HG02970 (cell line): ENCODE results near the gene CYP4F11.
"Not testable (repeated sequence)": the region's sequence is repeated elsewhere in the genome, so short reads cannot be mapped to it uniquely, and the experiment has no call there.

Experiments
- ATAC-seq: cut with Tn5 transposase; IDR thresholded peaks from one replicate; pipeline ENCODE4 v1.9.1; 2021; ENCODE audit warnings: mild to moderate bottlenecking, moderate library complexity, moderate number of reproducible peaks; ENCODE audit not compliant: unreplicated experiment, low FRiP score

The CYP4F11 gene, protein sequence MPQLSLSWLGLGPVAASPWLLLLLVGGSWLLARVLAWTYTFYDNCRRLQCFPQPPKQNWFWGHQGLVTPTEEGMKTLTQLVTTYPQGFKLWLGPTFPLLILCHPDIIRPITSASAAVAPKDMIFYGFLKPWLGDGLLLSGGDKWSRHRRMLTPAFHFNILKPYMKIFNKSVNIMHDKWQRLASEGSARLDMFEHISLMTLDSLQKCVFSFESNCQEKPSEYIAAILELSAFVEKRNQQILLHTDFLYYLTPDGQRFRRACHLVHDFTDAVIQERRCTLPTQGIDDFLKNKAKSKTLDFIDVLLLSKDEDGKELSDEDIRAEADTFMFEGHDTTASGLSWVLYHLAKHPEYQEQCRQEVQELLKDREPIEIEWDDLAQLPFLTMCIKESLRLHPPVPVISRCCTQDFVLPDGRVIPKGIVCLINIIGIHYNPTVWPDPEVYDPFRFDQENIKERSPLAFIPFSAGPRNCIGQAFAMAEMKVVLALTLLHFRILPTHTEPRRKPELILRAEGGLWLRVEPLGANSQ

DNA sequence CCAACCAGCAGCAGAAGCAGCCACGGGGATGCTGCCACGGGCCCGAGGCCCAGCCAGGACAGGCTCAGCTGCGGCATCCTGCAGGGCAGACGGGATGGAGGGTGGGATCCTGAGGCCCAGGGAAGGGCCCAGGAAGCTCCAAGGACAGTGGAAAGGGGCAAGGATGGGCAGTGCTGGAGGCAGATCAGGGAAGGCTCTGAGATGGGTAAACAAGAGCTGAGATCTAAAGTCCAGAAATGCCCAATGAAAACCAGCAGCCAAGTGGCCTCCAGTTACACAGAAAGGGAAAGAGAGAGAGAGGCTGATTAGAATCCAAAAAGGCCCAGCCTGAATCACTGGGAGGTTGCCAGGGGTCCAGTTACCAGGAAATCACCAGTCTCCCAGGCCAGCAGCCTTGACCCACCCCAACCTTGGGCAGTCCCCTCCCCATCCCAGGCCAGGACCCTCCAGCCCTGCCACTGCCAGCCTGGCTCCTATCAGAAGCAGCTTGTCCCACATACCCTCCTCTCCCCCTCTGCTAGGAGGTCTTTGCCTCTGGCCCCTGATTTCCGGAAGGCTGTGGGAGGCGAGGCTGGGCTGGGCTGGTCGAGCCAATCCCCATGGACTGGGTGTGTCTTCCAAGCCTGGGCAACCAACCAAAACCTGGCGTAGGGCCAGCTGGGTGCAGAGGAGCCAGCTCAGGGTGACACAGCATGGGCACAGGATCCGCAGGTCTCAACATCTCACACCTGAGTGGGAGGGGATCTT, at the start of gene CYP4F11:
Gene CYP4F11, minus strand, starts transcription at position 198 of the 747 bp plus-strand sequence. Its CDS starts 121 bp downstream, at position 77.
- no peak for ATAC-seq

DNA sequence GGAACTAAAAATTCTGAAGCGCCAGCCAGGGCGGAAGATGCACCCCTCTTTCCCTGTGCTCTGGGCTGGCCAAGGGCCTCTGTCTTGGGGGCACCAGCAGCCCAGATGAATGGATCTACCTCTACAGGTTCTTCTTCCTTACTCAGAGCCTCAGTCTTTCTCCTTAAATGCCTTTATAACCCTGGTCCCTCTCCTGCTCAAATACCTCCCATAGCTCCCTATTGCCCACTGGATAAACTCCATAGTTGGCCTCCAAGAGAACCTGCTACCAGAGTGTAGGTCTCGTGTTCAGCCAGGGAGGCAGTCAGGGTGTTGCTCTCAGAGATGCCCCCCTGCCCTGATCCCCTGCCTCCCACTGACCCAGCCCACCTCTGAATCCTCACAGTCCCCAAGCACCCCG, 45.0 kb upstream of the CYP4F11 start:
- ATAC-seq: no peak

DNA sequence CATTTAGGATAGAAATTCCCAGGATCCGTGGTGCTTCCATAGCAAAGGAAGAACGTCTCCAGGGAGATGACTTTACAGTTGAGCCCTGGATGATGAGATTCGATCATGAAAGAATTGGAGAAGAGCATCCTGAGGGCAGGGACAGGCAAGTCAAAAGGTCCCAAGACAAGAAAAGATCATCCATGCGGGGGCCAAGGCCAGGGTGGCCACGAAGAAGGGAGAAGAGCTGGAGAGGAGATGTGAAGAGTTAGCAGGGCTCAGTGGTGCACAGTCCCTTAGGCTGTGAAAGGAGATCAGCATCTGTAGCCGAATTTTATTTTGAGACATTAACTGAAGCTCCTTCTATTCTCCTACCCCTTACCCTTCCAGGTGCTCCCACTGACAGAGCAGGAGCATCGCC, 43.4 kb upstream of the CYP4F11 start:
- ATAC-seq: no peak

DNA sequence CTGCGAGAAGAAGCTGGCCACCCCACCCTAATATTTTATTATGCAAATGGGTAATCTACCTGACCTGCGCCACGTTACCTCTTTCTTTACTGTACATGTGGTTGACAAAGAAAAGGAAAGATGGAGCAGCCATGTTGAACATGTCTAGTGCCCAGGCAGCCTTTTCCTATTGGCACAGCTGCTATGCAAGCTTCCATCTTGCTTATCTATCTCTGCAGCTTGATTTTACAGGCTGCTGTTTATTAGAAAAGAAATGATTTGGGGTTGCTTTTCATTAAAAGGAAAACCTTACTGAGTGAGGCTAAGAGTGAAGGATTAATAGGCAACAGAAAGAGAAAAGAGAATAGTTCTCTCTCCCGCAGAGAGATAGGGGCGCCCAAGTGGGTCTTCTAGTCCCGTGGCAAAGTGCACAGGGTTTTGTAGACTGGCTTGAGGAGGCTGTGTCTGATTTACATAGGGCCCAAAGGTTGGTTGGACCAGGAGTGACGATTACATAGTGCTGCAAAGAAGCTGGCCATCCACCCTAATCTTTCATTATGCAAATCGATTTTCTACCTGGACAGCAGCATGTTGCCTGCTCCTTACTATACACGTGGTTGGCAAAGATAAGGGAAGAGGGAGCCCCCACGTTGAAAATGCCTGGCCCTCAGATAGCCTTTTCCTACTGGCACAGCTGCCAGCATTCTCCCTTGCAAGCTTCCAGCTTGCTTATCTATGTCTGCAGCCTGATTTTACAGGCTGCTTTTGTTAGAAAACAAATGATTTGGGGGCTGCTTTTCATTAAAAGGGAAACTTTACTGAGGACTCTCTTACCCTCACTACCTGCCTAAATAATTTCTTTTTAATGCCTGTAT, 42.7 kb upstream of the CYP4F11 start:
- ATAC-seq: no peak

DNA sequence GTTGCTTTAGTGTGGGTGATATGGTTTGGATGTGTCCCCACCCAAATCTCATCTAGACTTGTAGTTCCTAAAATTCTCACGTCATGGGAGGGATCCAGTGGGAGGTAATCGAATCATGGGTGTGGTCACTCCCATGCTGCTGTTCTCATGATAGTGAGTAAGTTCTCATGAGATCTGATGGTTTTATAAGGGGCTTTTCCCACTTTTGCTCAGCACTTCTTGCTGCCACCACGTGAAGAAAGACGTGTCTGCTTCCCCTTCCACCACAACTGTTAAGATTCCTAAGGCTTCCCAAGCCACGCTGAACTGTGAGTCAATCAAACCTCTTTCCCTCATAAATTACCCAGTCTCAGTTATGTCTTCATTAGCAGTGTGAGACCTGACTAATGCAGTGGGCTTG, 40.5 kb upstream of the CYP4F11 start:
- no peak for ATAC-seq

DNA sequence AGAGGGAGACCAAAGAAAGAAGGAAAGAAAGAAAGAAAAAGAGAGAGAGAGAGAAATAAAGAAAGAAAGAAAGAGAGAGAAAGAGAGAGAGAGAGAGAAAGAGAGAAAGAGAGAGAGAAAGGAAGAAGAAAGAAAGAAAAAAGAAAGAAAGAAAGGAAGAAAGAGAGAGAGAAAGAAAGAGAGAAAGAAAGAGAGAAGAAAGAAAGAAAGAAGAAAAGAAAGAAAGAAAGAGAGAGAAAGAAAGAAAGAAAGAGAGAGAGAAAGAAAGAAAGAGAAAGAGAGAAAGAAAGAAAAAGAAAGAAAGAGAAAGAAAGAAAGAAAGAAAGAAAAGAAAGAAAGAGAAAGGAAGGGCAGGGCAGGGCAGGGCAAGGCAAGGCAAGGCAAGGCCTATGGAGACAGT, 37.7 kb upstream of the CYP4F11 start:
- ATAC-seq: not testable (repeated sequence)

DNA sequence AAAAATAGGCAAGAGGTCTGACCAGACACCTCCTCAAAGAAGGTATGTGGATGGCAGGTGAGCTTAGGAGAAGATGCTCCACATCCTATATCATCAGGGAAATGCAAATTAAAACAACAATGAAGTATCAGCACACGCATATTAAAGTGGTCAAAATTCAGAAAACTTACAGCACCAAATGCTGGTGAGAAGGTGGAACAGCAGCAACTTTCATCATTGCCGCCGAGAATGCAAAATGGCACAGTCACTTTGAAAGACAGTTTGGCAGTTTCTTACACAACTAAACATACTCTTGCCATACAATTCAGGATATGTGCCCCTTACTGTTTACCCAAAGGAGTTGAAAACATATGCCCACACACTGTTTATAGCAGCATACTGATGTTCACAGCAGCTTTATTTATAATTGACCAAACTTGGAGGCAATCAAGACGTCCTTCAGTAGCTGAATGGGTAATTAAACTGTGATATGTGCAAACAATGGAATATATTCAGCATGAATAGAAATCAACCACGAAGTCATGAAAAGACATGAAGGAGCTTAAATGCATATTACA, 37.0 kb upstream of the CYP4F11 start:
- ATAC-seq: no peak

DNA sequence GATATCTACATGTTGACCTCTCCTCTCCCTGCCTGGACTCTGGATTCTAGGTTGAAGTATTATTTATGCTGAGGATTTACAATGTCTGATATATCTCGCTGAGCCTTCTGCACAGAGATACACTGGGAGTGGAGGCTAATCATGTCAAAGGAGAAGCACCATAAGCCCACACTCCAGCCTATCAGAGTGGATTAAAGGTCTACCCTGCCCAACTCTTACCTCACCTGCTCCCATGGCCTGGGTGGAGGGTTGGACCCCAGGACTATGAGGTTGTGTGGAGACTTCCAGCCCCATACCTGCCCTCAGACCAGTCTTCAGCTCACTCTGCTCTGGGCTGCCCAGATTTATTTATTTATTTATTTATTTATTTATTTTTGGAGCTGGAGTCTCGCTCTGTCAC, 29.9 kb upstream of the CYP4F11 start:
- no peak for ATAC-seq

DNA sequence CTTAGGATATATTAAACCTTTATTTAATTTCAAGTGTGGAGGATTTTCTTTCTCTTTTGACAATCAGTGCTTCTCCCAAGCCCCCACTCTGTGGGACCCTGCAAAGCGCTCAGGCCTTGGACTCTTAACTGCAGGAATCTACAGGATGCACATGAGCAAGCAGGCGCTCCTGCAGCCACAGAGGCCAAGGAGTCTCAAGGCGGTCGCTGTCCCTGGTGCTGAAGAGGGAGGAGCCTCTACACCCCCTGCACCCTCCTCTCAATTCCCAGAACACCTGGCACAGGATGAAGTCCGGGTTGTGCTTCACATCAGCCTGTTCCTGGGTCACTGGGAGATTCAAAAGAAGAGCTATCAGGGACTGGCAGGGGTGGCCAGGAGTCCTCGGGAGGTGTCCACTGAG, 28.0 kb upstream of the CYP4F11 start:
- no peak for ATAC-seq

DNA sequence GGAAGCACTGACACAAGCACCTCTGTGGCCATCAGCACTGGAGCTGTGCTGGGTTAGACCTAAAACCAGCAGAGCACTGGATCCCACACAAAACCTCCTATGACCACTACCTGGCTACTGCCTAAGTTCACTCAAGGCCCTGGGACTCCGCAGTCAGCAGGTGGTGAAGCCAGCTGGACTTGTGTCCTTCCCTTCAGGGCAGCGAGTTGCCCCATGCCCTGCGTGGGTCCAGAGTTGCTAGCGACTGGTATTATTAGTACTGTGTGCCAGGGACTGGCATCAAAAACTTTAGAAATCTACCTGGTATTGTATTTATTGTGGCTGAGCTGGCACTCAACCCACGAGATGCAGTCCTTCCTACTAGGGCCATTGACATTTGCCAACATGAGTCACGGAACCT, 20.5 kb upstream of the CYP4F11 start:
- no peak for ATAC-seq

DNA sequence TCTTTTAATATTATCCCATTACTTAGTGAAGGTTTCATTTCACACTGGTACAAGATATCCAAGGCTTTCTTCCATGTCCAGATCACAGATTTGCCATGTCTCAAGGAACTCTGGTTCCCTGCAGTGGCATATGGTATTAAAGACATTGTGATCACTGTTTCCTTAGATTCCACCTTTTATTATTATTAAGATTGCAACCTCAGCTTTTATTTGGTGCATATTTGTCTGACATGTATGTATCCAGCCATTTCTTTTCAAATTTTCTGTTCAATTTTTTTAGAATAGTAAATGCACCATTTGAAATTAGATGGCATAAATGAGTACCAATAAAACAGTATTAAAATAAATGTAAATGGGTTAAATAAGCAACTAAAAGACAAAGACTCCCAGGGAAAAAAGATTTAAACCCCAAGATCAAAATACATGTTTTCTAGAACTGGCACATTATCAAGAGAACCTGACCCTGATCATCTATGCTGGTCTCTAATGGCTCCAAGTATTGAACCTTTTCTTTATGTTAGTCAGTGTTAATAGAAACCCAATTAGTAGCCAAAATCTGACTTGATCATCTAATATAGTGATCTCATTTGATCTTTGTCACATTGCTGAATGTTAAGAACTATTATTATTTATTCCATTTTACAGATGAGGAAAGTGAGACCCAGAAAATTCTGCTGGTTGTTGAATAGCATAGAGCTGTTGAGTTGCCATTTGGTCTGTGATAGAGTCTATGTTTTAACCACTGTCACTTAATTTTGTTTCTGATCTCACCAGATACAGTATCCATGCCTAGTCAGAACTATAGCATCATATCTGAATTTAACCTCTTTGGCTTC, 14.1 kb upstream of the CYP4F11 start, which contains the start of gene OR10H4:
Gene OR10H4, plus strand, starts transcription at position 786 of the 836 bp plus-strand sequence. Its CDS starts 0 bp downstream, at position 786.
- no peak for ATAC-seq

DNA sequence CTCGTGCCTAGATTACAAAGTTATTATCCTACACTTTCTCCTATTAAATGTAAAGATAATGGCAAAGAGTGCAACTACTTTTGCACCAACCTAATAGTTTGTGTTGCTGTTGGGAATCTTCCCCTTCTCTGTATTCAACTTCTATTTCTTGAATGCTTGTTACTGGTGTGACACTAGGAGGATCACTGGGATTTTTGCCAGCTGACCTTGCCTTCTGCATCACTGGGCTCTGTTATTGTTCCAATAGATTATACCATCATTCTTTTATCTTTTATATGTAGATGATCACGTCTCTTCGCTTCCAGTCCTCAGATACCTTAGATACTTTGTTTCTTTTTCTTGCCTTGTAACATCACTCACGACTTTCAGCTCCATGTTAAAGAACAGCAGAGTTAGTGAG, 11.0 kb upstream of the CYP4F11 start:
- no peak for ATAC-seq

DNA sequence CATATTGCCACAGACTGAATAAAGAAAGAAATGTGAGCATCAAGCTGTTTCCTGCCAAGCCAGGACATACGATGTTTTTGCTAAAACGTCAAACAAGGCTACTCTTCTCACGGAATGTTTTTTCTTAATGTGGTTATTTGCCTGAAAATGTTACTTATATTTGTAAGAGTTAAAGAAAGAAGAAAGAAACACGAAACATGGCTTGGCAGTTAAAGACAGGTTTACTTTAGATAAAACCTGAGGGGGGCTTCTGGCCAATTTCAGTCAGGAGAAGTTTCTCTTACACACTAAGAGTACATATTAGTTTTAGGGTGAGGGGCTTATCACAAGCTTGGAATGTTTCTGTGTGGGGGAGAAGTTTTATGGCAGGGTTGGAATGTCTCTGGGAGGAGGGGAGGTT, 10.1 kb upstream of the CYP4F11 start:
- no peak for ATAC-seq

DNA sequence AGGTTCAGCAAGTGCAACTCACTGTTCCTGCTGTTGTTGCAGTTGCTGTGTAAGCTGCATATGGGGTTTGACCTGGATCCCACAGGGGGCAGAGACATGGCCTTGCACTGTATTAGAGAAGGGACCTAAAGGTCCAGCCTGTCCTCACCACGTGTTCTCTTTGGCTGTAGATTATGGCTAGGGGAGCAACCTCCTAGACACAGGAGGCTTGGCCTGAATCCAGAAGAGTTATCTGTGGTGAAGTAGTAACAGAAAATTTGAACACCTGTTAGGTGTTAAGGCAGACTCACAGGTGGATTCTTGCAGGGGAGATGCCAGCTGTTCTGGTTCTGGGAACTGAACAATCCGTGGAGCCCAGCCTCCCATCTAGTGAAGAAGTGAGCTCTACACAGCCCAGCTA, 3.4 kb upstream of the CYP4F11 start:
- no peak for ATAC-seq

DNA sequence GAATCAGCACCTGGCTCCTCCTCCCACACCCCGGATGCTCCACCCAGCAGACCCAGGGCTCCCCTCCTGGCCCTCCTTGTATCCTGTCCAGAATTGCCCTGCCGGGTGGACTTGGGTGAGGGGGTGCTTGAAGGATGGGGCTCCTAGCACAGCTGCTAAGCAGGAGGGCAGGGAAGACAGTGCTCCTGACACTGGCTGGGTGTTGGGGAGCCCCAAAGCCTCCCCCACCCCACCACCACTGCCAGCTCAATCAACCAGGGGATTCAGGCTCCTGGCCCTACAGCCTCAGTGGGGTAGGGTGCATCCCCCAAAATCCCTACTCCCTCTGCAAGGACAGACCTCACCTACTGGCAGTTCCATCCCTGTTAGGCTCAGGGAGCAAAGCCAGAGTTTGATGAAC, 2.6 kb upstream of the CYP4F11 start:
- no peak for ATAC-seq

DNA sequence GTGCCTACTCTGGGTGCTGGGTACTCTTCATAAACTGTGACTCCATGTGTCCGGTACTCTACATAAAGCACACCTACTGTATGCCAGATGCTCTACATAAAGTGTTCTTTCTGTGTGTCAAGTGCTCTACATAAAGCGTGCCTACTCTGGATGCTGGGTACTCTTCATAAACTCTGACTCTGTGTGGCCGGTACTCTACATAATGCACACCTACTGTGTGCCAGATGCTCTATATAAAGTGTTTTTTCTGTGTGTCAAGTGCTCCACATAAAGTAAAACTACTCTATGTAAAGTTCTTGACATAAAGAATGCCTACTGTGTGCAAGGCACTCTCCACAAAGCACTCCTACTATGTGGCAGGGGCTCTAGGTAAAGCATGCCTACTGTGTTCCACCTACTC, 1.8 kb upstream of the CYP4F11 start:
- no peak for ATAC-seq

DNA sequence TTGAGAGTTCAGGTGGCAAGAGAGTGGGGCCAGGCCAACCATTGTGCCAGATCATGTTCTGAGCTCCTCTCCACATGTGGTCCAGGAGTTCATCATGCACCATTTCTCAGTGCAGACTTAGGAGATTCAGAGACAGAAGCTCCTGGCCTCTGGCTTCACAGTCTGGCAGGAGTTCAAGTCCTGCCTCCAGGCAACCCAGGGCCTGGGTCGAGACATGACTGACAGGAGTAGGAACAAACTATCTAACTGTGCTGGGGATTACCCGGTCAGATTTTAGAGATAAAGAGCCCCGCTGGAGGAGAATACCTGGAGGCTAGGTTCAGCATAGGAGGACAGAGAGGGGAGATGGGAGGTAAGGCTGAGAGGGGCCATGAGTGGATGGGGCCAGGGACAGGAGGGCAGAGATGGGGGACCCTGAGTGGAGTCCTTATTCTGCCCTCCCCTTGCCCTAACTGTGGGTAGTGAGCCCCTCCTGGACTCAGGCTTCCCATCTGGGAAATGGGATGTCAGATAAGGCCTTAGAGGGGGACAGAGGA, 906 bp upstream of the CYP4F11 start:
- ATAC-seq: no peak

DNA sequence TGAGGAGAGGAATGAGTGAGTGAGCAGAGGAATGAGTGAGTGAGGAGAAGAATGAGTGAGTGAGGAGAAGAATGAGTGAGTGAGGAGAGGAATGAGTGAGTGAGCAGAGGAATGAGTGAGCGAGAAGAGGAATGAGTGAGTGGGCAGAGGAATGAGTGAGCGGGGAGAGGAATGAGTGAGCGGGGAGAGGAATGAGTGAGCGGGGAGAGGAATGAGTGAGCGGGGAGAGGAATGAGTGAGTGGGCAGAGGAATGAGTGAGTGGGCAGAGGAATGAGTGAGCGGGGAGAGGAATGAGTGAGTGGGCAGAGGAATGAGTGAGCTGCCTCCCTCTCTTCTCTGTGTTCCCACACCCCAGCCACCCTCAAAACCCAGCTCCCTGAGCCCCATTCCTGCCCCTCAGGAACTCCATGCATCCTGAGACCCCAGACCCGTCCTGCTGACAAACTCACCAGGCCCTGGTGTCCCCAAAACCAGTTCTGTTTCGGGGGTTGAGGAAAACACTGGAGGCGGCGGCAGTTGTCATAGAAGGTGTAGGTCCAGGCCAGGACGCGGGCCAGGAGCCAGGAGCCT, 483 bp downstream of the CYP4F11 start:
- not testable (repeated sequence) for ATAC-seq

DNA sequence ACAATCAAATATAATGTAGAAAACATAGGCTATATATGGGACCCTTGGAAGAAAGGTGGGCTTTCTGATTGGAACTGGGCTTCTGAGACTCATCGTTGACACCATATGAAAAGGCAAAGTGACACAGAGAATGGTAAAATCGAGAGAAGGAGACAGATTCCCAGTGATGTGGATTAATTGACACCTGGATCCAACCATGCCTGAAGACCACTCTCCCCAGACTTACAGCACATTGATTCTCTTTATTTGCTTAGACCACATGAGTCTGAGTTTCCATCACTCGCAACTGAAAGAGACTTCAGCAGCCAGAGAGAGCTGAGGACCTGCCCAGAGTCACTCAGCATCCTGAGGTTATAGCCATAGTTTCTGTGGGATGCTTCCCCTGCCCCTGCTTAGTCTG, 6.0 kb downstream of the CYP4F11 start:
- ATAC-seq: no peak
